B cell (primary cell): ENCODE results near the gene ARMC5. TPM values are rescaled to one million over a fixed set of nuclear protein-coding genes. Genes with fewer than 3 reads are reported as not detected.

Source experiments
- ATAC-seq: fragments of 200-7000 bp; cut with Tn5 transposase; one replicate; pipeline ENCODE4 v1.10.0; 2021; ENCODE audit warnings: low read depth, mild to moderate bottlenecking, moderate number of reproducible peaks, moderate library complexity
- CTCF ChIA-PET: fragments of 350-600 bp; sonication (Branson Sonifier 250); formaldehyde crosslinking; loops from one replicate; lab custom pipeline; 2021; ENCODE audit warnings: antibody characterized with exemption, inconsistent platforms; lab: Charles Lee
- POLR2A ChIA-PET: fragments of 350-600 bp; sonication (Branson Sonifier 250); formaldehyde crosslinking; loops from one replicate; lab custom pipeline; 2021; ENCODE audit warnings: antibody characterized with exemption; lab: Charles Lee
- DNase-seq: peaks from one replicate; pipeline ENCODE4 v3.0.0; 2013
- H2AFZ ChIP-seq: 2 replicates; pipeline ENCODE4 v1.6.1; 2012; ENCODE audit warnings: mild to moderate bottlenecking, low read depth, low read length; ENCODE audit not compliant: insufficient read depth, poor library complexity, severe bottlenecking
- H3K27ac ChIP-seq, 2 donors: 1 replicate in 1 of 2; 2 replicates in 1 of 2; pipeline ENCODE4 v1.5.1; 2012 to 2013; ENCODE audit warnings: low read length in 2 of 2, mild to moderate bottlenecking in 2 of 2, moderate library complexity in 1 of 2
- H3K27me3 ChIP-seq, 4 experiments: fragments of 200-600 bp in 1 of 4; sonication (generic) in 1 of 4; replicated peaks in 1 of 4; 1 replicate in 2 of 4; 2 replicates in 2 of 4; pipeline versions ENCODE4 v1.6.1 to v1.7.0; 2013 to 2016; ENCODE audit warnings: low read length in 3 of 4, mild to moderate bottlenecking in 2 of 4, mixed read lengths in 1 of 4, moderate library complexity in 1 of 4; ENCODE audit not compliant: insufficient read depth in 4 of 4, control insufficient read depth in 3 of 4; ENCODE audit errors: control extremely low read depth in 1 of 4
- H3K36me3 ChIP-seq, 2 experiments: replicated peaks in 1 of 2; 1 replicate in 1 of 2; 2 replicates in 1 of 2; pipeline versions ENCODE4 v1.6.1 to v1.7.1; 2013; ENCODE audit warnings: low read length in 1 of 2; ENCODE audit not compliant: insufficient read depth in 2 of 2, control insufficient read depth in 1 of 2; ENCODE audit errors: control extremely low read depth in 1 of 2, extremely low read depth in 1 of 2
- H3K4me1 ChIP-seq, 2 donors: fragments of 200-600 bp in 1 of 2; sonication (generic) in 1 of 2; 1 replicate in 1 of 2; 2 replicates in 1 of 2; pipeline versions ENCODE4 v1.5.1 to v1.6.1; 2013 to 2017; ENCODE audit warnings: low read length in 2 of 2; ENCODE audit not compliant: control insufficient read depth in 2 of 2, insufficient read depth in 2 of 2
- H3K4me2 ChIP-seq: replicated peaks from 2 replicates; pipeline ENCODE3; 2012; ENCODE audit warnings: mild to moderate bottlenecking, low read depth, low read length; ENCODE audit not compliant: poor library complexity, severe bottlenecking
- H3K4me3 ChIP-seq, 5 experiments: fragments of 200-600 bp in 1 of 5; sonication (generic) in 1 of 5; 1 replicate in 3 of 5; 2 replicates in 2 of 5; pipeline versions ENCODE4 v1.5.1 to v1.7.0; 2011 to 2016; ENCODE audit warnings: low read length in 4 of 5, mild to moderate bottlenecking in 4 of 5, low read depth in 2 of 5, control low read depth in 1 of 5, moderate library complexity in 1 of 5; ENCODE audit not compliant: insufficient read depth in 1 of 5; ENCODE audit errors: control extremely low read depth in 1 of 5, extremely low read depth in 1 of 5
- H3K79me2 ChIP-seq: fragments of 200-600 bp; sonication (generic); one replicate; pipeline ENCODE4 v1.6.0; 2016; ENCODE audit warnings: low read length; ENCODE audit not compliant: control insufficient read depth, insufficient read depth
- H3K9ac ChIP-seq: fragments of 200-600 bp; sonication (generic); 2 replicates; pipeline ENCODE4 v1.6.1; 2017; ENCODE audit warnings: mild to moderate bottlenecking, low read length, moderate library complexity
- H3K9me3 ChIP-seq, 3 donors: one replicate each; pipeline versions ENCODE4 v1.6.1 to v1.7.1; 2013; ENCODE audit warnings: low read length in 2 of 3; ENCODE audit not compliant: control insufficient read depth in 2 of 3, insufficient read depth in 1 of 3; ENCODE audit errors: control extremely low read depth in 1 of 3
- H4K20me1 ChIP-seq: 2 replicates; pipeline ENCODE4 v1.6.0; 2012; ENCODE audit warnings: mild to moderate bottlenecking, low read length; ENCODE audit not compliant: insufficient read depth, control insufficient read depth, poor library complexity, severe bottlenecking
- H3K27ac Mint-ChIP-seq: one replicate; pipeline ENCODE4 v1.8.0; 2021; ENCODE audit warnings: mixed read lengths
- H3K27me3 Mint-ChIP-seq: one replicate; pipeline ENCODE4 v1.8.0; 2021; ENCODE audit warnings: mixed read lengths
- H3K4me1 Mint-ChIP-seq: one replicate; pipeline ENCODE4 v1.8.0; 2021; ENCODE audit warnings: mixed read lengths
- H3K4me3 Mint-ChIP-seq: one replicate; pipeline ENCODE4 v1.8.0; 2021; ENCODE audit warnings: mixed read lengths
- H3K9me3 Mint-ChIP-seq: one replicate; pipeline ENCODE4 v1.8.0; 2022; ENCODE audit warnings: mixed read lengths; ENCODE audit not compliant: insufficient read depth
- EZH2 ChIP-seq: IDR thresholded peaks from 2 replicates; pipeline ENCODE4 v1.6.1; 2012; ENCODE audit warnings: borderline replicate concordance, low read depth, mild to moderate bottlenecking, moderate library complexity, low read length; ENCODE audit not compliant: insufficient read depth, poor library complexity, severe bottlenecking
- WGBS: methylation state at CpG from one replicate; pipeline ENCODE4 v1.1.5; 2013; ENCODE audit warnings: missing lambda C conversion rate; ENCODE audit not compliant: insufficient coverage; 5-methylcytosine and 5-hydroxymethylcytosine counted together
- intact Hi-C: fragments of 100-400 bp; cut with micrococcal nuclease; formaldehyde crosslinking; loops from one replicate; pipeline ENCODE4 v1.10.0; 2022
- polyA minus RNA-seq: library from RNA; depleted of rRNA, polyadenylated mRNA; stranded (reverse); fragments of >200 nt; gene quantifications from 2 replicates; pipeline ENCODE4 v1.2.3, GENCODE V29; 2012
- polyA plus RNA-seq: library from polyadenylated mRNA; depleted of rRNA; stranded (reverse); fragments of >200 nt; gene quantifications from 2 replicates; pipeline ENCODE4 v1.2.3, GENCODE V29; 2012
- total RNA-seq, 2 donors: library from RNA; stranded (reverse); fragments of 120-200 nt in 1 of 2; gene quantifications; 1 replicate in 1 of 2; 2 replicates in 1 of 2; pipeline versions ENCODE4 v1.2.3 to v1.2.4, GENCODE V29; 2013 to 2022
- TF ChIP-seq, protein P1 (sequence below): fragments of 200-600 bp; IDR thresholded peaks from one replicate; pipeline ENCODE4 v1.8.0; 2022; ENCODE audit warnings: antibody characterized with exemption, mild to moderate bottlenecking

Gene ARMC5, protein sequence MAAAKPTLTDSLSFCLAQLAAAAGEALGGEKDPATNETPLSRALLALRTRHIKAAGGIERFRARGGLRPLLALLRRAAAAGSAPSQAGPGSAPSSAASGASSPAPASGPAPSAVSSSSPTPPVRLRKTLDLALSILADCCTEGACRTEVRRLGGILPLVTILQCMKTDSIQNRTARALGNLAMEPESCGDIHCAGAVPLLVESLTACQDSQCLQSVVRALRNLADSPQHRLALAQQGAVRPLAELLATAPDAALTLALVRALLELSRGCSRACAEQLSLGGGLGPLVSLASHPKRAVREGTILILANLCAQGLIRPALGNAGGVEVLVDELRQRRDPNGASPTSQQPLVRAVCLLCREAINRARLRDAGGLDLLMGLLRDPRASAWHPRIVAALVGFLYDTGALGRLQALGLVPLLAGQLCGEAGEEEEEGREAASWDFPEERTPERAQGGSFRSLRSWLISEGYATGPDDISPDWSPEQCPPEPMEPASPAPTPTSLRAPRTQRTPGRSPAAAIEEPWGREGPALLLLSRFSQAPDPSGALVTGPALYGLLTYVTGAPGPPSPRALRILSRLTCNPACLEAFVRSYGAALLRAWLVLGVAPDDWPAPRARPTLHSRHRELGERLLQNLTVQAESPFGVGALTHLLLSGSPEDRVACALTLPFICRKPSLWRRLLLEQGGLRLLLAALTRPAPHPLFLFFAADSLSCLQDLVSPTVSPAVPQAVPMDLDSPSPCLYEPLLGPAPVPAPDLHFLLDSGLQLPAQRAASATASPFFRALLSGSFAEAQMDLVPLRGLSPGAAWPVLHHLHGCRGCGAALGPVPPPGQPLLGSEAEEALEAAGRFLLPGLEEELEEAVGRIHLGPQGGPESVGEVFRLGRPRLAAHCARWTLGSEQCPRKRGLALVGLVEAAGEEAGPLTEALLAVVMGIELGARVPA
- total RNA-seq (11.2 and 11.7 TPM in 2 replicates), polyA plus RNA-seq (15.4 and 29.5 TPM in 2 replicates), polyA minus RNA-seq (19.1 and 19.2 TPM in 2 replicates)
- total RNA-seq (2013), result 7.1 TPM

- ChIA-PET POLR2A (interaction anchor here (0.5 to 2.7 kb wide), 12 partner anchors 12 to 800 kb away, joined by 3 to 12 read pairs (median 5); partner anchors contain the start of genes FUS, RUSF1, TGFB1I1 and ZNF267), CTCF (interaction anchor here (1.0 to 7.2 kb wide), 7 partner anchors 10 to 412 kb away, joined by 3 to 43 read pairs (median 5); partner anchors contain the start of gene ZNF843)
- H3K4me1 Mint-ChIP-seq, result peaks cover 50% of the 10 kb centered on the region
- Histone ChIP-seq H3K4me1 (peaks cover 29 to 42% of the 10 kb centered on the region in 2 donors), H4K20me1 (peaks cover 27% of the 10 kb centered on the region), H3K36me3 (peaks cover 0 to 14% of the 10 kb centered on the region in 2 experiments), H3K4me2 (peak within 1 kb of the TSS; percentile 95), H3K4me3 (peak within 1 kb of the TSS; percentile 71 to 94 (median 87)), H3K27ac (peak within 1 kb of the TSS; percentile 94 to 99), H3K27me3 (no peaks in the 10 kb centered on the region), H3K9ac (peak within 1 kb of the TSS; percentile 95), H3K9me3 (no peaks in the 10 kb centered on the region), H2AFZ (peak within 1 kb of the TSS; percentile 81), H3K79me2 (peaks cover 21% of the 10 kb centered on the region)
- H3K27me3 Mint-ChIP-seq, result no peaks in the 10 kb centered on the region
- TF ChIP-seq, protein P1, sequence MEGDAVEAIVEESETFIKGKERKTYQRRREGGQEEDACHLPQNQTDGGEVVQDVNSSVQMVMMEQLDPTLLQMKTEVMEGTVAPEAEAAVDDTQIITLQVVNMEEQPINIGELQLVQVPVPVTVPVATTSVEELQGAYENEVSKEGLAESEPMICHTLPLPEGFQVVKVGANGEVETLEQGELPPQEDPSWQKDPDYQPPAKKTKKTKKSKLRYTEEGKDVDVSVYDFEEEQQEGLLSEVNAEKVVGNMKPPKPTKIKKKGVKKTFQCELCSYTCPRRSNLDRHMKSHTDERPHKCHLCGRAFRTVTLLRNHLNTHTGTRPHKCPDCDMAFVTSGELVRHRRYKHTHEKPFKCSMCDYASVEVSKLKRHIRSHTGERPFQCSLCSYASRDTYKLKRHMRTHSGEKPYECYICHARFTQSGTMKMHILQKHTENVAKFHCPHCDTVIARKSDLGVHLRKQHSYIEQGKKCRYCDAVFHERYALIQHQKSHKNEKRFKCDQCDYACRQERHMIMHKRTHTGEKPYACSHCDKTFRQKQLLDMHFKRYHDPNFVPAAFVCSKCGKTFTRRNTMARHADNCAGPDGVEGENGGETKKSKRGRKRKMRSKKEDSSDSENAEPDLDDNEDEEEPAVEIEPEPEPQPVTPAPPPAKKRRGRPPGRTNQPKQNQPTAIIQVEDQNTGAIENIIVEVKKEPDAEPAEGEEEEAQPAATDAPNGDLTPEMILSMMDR, result peak; percentile 57
- no peak for TF ChIP-seq EZH2
- H3K4me3 Mint-ChIP-seq, result peak within 1 kb of the TSS; percentile 94
- under 1% methylated on average over 91 of the region's 91 CpGs for WGBS
- ATAC-seq (peak; percentile 76), DNase-seq (peak; percentile 99)
- peak within 1 kb of the TSS; percentile 100 for H3K27ac Mint-ChIP-seq
- intact Hi-C loops, result loop anchor here (1.0 to 5.0 kb wide), 11 partner anchors 16 to 902 kb away; partner anchors contain the start of genes PYCARD, RUSF1, SETD1A and STX4
- no peaks in the 10 kb centered on the region for H3K9me3 Mint-ChIP-seq
Observed at GRCh38 chr16:31458844-31459686, at the start of gene ARMC5. ARMC5 (plus strand) TSS chr16:31459501; CDS start chr16:31459525, 24 bp downstream.
